Left kidney (tissue), 2 donors: ENCODE results near the gene ZNF180. TPM values are rescaled to one million over a fixed set of nuclear protein-coding genes. Genes with fewer than 3 reads are reported as not detected.
A peak's percentile ranks its signal among the peaks of the same experiment; 100 is the strongest.
"Not testable (repeated sequence)": the region's sequence is repeated elsewhere in the genome, so short reads cannot be mapped to it uniquely, and the experiment has no call there.

Experiments
- DNase-seq: peaks from one replicate; pipeline ENCODE4 v3.0.0-alpha.2; 2013
- polyA plus RNA-seq: library from polyadenylated mRNA; unstranded; fragments of 120-200 nt; gene quantifications from one replicate; pipeline ENCODE4 v1.2.1, GENCODE V29; 2013; ENCODE audit not compliant: insufficient read length

Gene ZNF180
- polyA plus RNA-seq, 1 donor: 18.4 TPM

GRCh38 chr19:44499559-44499958 is 763 bp downstream of the ZNF180 start:
- DNase-seq: no peak

- no peak for DNase-seq
These were observed 1.3 kb downstream of the ZNF180 start for GRCh38 chr19:44498988-44499387.

GRCh38 chr19:44496711-44497110 is 3.6 kb downstream of the ZNF180 start:
- no peak for DNase-seq

GRCh38 chr19:44476559-44477408 is 23.5 kb downstream of the ZNF180 start:
- DNase-seq: no peak

- DNase-seq: not testable (repeated sequence)
These were observed 31.6 kb downstream of the ZNF180 start for GRCh38 chr19:44468730-44469129.

- DNase-seq: not testable (repeated sequence)
These were observed 37.6 kb downstream of the ZNF180 start for GRCh38 chr19:44462600-44463286.

- not testable (repeated sequence) for DNase-seq
These were observed 44.3 kb downstream of the ZNF180 start for GRCh38 chr19:44456016-44456415.

- no peak for DNase-seq
These were observed 45.2 kb downstream of the ZNF180 start for GRCh38 chr19:44455100-44455499.

GRCh38 chr19:44452367-44452766 is 48.0 kb downstream of the ZNF180 start:
- DNase-seq: no peak

GRCh38 chr19:44451687-44452086 is 48.6 kb downstream of the ZNF180 start:
- DNase-seq: no peak

- DNase-seq: peak; percentile 91
These were observed 52.2 kb downstream of the ZNF180 start, which contains the start of gene ZNF229 for GRCh38 chr19:44447916-44448674. Gene ZNF229, minus strand, starts transcription at chr19:44448472. Its CDS starts 5,625 bp downstream, at chr19:44442847.

GRCh38 chr19:44438441-44438840 is 61.9 kb downstream of the ZNF180 start:
- no peak for DNase-seq

- DNase-seq: no peak
These were observed 64.9 kb downstream of the ZNF180 start for GRCh38 chr19:44435441-44435840.

- DNase-seq: no peak
These were observed 69.4 kb downstream of the ZNF180 start for GRCh38 chr19:44430956-44431355.

Other genes starting within 250 kb of the ZNF180 start
- 7.5 TPM for gene ZNF233, start 240.6 kb downstream of the ZNF180 start, polyA plus RNA-seq
- gene ZNF235, start 195.5 kb downstream of the ZNF180 start, polyA plus RNA-seq: 13.5 TPM
- gene ZNF112, start 143.8 kb downstream of the ZNF180 start, polyA plus RNA-seq: 14.0 TPM
- gene ZNF285, start 98.9 kb downstream of the ZNF180 start, polyA plus RNA-seq: 12.7 TPM
- gene ZNF229, start 52.0 kb downstream of the ZNF180 start, polyA plus RNA-seq: 18.4 TPM
- gene CEACAM20, start 29.2 kb upstream of the ZNF180 start, polyA plus RNA-seq: not detected
- 0.83 TPM for gene IGSF23, start 113.0 kb upstream of the ZNF180 start, polyA plus RNA-seq
- gene PVR, start 143.4 kb upstream of the ZNF180 start, polyA plus RNA-seq: 37.2 TPM
- gene CEACAM19, start 171.0 kb upstream of the ZNF180 start, polyA plus RNA-seq: 22.7 TPM
- gene CEACAM16, start 198.6 kb upstream of the ZNF180 start, polyA plus RNA-seq: not detected
- 4.9 TPM for gene BCL3, start 248.2 kb upstream of the ZNF180 start, polyA plus RNA-seq